Loucy (cell line): Measurements from ENCODE around the gene PPP2R1B.

Source experiments
- EZH2phosphoT487 ChIP-seq: fragments of 200-600 bp; IDR thresholded peaks from 2 replicates; pipeline ENCODE4 v1.6.1; 2018; ENCODE audit warnings: antibody characterized with exemption, mild to moderate bottlenecking, moderate library complexity, borderline replicate concordance
- TF ChIP-seq, protein P1 (sequence below): fragments of 200-600 bp; sonication (generic); conservative IDR thresholded peaks from 2 replicates; pipeline ENCODE4 v1.5.1; 2014; ENCODE audit warnings: mild to moderate bottlenecking, antibody characterized with exemption, low read length

DNA sequence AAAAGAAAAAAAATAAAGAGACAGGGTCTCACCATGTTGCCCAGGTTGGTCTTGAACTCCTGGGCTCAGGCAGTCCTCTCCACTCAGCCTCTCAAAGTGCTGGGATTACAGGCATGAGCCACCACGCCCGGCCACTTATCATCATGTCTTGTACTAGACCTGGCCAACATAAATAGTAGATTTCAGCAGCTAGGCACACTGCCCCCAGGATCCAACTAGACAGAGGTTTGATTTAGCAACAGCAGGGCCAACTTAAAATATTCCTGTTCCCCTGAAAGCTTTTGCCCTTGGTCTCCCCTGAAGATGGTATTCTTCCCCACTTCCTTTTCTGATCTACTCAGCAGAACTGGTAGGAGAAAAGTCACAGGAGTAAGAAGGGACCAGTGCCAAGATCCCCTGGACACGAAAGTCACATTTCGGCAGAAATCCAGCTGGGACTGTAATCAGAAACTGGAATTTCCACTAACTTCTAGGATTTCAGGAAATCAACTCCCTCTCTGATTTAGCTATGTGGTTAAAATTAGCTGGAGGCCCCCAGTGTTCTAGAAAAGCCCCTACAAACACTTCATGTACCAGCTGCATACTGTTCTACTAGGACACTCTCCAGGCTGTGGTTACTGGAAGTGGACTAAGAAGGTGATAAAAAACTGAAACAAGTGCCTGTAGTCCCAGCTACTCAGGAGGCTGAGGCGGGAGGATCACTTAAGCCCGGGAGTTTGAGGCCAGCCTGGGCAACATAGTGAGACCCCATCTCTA, 8.9 kb upstream of the PPP2R1B start:
- TF ChIP-seq, protein P1, sequence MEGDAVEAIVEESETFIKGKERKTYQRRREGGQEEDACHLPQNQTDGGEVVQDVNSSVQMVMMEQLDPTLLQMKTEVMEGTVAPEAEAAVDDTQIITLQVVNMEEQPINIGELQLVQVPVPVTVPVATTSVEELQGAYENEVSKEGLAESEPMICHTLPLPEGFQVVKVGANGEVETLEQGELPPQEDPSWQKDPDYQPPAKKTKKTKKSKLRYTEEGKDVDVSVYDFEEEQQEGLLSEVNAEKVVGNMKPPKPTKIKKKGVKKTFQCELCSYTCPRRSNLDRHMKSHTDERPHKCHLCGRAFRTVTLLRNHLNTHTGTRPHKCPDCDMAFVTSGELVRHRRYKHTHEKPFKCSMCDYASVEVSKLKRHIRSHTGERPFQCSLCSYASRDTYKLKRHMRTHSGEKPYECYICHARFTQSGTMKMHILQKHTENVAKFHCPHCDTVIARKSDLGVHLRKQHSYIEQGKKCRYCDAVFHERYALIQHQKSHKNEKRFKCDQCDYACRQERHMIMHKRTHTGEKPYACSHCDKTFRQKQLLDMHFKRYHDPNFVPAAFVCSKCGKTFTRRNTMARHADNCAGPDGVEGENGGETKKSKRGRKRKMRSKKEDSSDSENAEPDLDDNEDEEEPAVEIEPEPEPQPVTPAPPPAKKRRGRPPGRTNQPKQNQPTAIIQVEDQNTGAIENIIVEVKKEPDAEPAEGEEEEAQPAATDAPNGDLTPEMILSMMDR: no peak
- no peak for TF ChIP-seq EZH2phosphoT487
